Stimulated activated naive CD4-positive, alpha-beta T cell treated with Interleukin-2 at 50 U/mL for 16 hours (primary cell): ENCODE results near the gene KRTAP10-5.

Experiments
- DNase-seq: peaks from one replicate; lab custom pipeline; 2025; lab: John Stamatoyannopoulos, UW

KRTAP10-5 gene

GRCh38 chr21:44530221-44530902, 50.0 kb downstream of the KRTAP10-5 start:
- no peak for DNase-seq

DNA sequence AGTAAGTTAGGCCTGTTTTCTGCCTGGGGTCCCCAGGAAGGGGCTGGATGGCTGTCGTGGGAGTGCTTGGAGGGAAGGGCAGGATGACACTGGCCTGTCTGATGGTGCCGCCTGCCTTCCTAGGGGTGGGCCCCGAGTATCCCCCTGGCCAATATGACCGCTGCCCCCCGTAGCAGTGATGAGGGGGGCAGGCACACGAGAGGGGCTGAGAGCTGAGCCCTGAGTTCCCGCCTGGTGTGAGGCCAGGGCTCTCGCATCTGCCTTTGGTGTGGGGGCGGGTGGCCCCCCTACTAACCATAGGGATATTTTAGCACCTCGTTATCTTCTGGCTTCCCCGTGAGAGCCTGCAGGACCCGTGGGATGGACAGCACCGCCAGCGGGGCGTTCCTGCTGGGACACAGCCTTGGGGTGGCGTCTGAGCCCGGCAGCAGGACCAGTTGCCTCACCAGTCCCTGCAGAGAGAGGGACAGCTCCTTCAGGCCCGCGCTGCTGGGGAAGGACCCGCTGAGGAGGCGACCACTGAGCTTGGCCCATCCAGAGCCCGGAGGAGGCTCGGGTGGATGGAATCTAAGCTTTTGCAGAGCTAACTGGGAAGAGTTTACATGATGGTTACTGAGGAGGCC, 50.8 kb downstream of the KRTAP10-5 start:
- no peak for DNase-seq
